Cardiac fibroblast (primary cell): Measurements from ENCODE around the gene FSTL4.

Experiments used
- DNase-seq, 2 donors: peaks; one replicate each; pipeline versions ENCODE4 v3.0.0 to v3.0.0-alpha.2; 2010; ENCODE audit warnings: low read depth in 2 of 2
- H3K4me3 ChIP-seq, 2 donors: replicated peaks in 1 of 2; 1 replicate in 1 of 2; 2 replicates in 1 of 2; pipeline ENCODE4 v1.5.1; 2011; ENCODE audit warnings: low read depth in 2 of 2, low read length in 2 of 2, mild to moderate bottlenecking in 2 of 2, moderate library complexity in 1 of 2
- CTCF ChIP-seq: IDR thresholded peaks from one replicate; pipeline ENCODE4 v1.5.1; 2011; ENCODE audit warnings: low read depth, mild to moderate bottlenecking, low read length, inconsistent platforms

Gene FSTL4

GRCh38 chr5:133205204-133205603 is 407.1 kb downstream of the FSTL4 start:
- no peak overlapping the region for H3K4me3 ChIP-seq
- TF ChIP-seq CTCF: no peak
- no peak for DNase-seq

- H3K4me3 ChIP-seq: no peak overlapping the region
- no peak for DNase-seq
- TF ChIP-seq CTCF: no peak
These were observed 408.7 kb downstream of the FSTL4 start for GRCh38 chr5:133203317-133204305.

- TF ChIP-seq CTCF: no peak
- DNase-seq: no peak
- no peak overlapping the region for H3K4me3 ChIP-seq
These were observed 410.2 kb downstream of the FSTL4 start for GRCh38 chr5:133202066-133202665.

- DNase-seq: no peak
- no peak for TF ChIP-seq CTCF
- H3K4me3 ChIP-seq: no peak overlapping the region
These were observed 411.0 kb downstream of the FSTL4 start for GRCh38 chr5:133201310-133201709.

GRCh38 chr5:133200256-133200655 is 412.1 kb downstream of the FSTL4 start:
- TF ChIP-seq CTCF: no peak
- H3K4me3 ChIP-seq: no peak overlapping the region
- no peak for DNase-seq

GRCh38 chr5:133199417-133200178 is 412.7 kb downstream of the FSTL4 start:
- DNase-seq: no peak
- no peak for TF ChIP-seq CTCF
- H3K4me3 ChIP-seq: no peak overlapping the region
